ENCODE measurements around the gene AFF4. TPM values are rescaled to one million over a fixed set of nuclear protein-coding genes. Genes with fewer than 3 reads are reported as not detected.
A peak's percentile ranks its signal among the peaks of the same experiment; 100 is the strongest.

Gene AFF4
- polyA plus RNA-seq, 3 donors: 9.7 to 17.7 (median 17.6) TPM

GRCh38 chr5:132898094-132898493 lies 65.3 kb downstream of the AFF4 start:
- no peaks in the 10 kb centered on the region for H3K9me3 Mint-ChIP-seq

GRCh38 chr5:132896685-132897084 lies 66.7 kb downstream of the AFF4 start:
- no peak overlapping the region for H3K4me3 Mint-ChIP-seq

More at GRCh38 chr5:132898094-132898493, 65.3 kb downstream of the AFF4 start:
- H3K4me3 Mint-ChIP-seq: no peak overlapping the region
- 86% methylated on average over 3 of the region's 3 CpGs for WGBS (ENCODE audit: insufficient coverage)
- peaks cover 5% of the 10 kb centered on the region for H4K20me1 ChIP-seq (ENCODE audit: insufficient read depth, low read length)
- H3K9ac ChIP-seq (ENCODE audit: insufficient read depth, low read length, poor library complexity, severe bottlenecking): no peak overlapping the region
- H3K27me3 ChIP-seq (ENCODE audit: control insufficient read depth in 2 of 2, insufficient read depth in 2 of 2, low read length in 2 of 2): no peaks in the 10 kb centered on the region
- no peaks in the 10 kb centered on the region for H3K4me1 Mint-ChIP-seq
- H3K36me3 Mint-ChIP-seq: peaks cover 73 to 82% of the 10 kb centered on the region in 2 donors
- no peaks in the 10 kb centered on the region for H3K27me3 Mint-ChIP-seq (ENCODE audit: low read depth in 3 of 3)
- no peak for TF ChIP-seq CTCF (IDR thresholded peaks at IDR 0.05)
- H3K4me2 ChIP-seq (replicated peaks; ENCODE audit: extremely low read depth, low read length, poor library complexity, severe bottlenecking): no peak overlapping the region
- no peak for DNase-seq
- H3K9me3 ChIP-seq (replicated peaks in 1 of 2; ENCODE audit: control insufficient read depth in 1 of 2, insufficient read depth in 1 of 2, low read length in 2 of 2): no peaks in the 10 kb centered on the region
- H3K36me3 ChIP-seq (replicated peaks in 1 of 2; ENCODE audit: control insufficient read depth in 1 of 2, insufficient read depth in 2 of 2, low read length in 2 of 2): peaks cover 80 to 99% of the 10 kb centered on the region in 2 donors
- H3K27ac Mint-ChIP-seq: no peak overlapping the region
- no peak overlapping the region for H2AFZ ChIP-seq (ENCODE audit: insufficient read depth, low read depth, low read length, poor library complexity, severe bottlenecking)
- intact Hi-C loops (cut with micrococcal nuclease): no loop called here
- H3K79me2 ChIP-seq (ENCODE audit: insufficient read depth, low read length): no peaks in the 10 kb centered on the region
- no peak overlapping the region for H3K4me3 ChIP-seq (replicated peaks in 1 of 3; ENCODE audit: low read depth in 2 of 3, low read length in 3 of 3)
- no peak overlapping the region for H3K27ac ChIP-seq (ENCODE audit: low read depth in 1 of 2, low read length in 2 of 2)
- no peaks in the 10 kb centered on the region for H3K4me1 ChIP-seq (ENCODE audit: control insufficient read depth in 1 of 2, insufficient read depth in 2 of 2, low read length in 2 of 2)

More at GRCh38 chr5:132896685-132897084, 66.7 kb downstream of the AFF4 start:
- H3K4me1 Mint-ChIP-seq: no peaks in the 10 kb centered on the region
- Histone ChIP-seq H3K27me3 (ENCODE audit: control insufficient read depth in 2 of 2, insufficient read depth in 2 of 2, low read length in 2 of 2) (no peaks in the 10 kb centered on the region), H3K9ac (ENCODE audit: insufficient read depth, low read length, poor library complexity, severe bottlenecking) (no peak overlapping the region), H3K79me2 (ENCODE audit: insufficient read depth, low read length) (no peaks in the 10 kb centered on the region), H3K9me3 (replicated peaks in 1 of 2; ENCODE audit: control insufficient read depth in 1 of 2, insufficient read depth in 1 of 2, low read length in 2 of 2) (no peaks in the 10 kb centered on the region), H4K20me1 (ENCODE audit: insufficient read depth, low read length) (peaks cover 5% of the 10 kb centered on the region), H3K36me3 (replicated peaks in 1 of 2; ENCODE audit: control insufficient read depth in 1 of 2, insufficient read depth in 2 of 2, low read length in 2 of 2) (peaks cover 88 to 99% of the 10 kb centered on the region in 2 donors), H3K4me3 (replicated peaks in 1 of 3; ENCODE audit: low read depth in 2 of 3, low read length in 3 of 3) (no peak overlapping the region), H2AFZ (ENCODE audit: insufficient read depth, low read depth, low read length, poor library complexity, severe bottlenecking) (no peak overlapping the region), H3K4me2 (replicated peaks; ENCODE audit: extremely low read depth, low read length, poor library complexity, severe bottlenecking) (no peak overlapping the region), H3K4me1 (ENCODE audit: control insufficient read depth in 1 of 2, insufficient read depth in 2 of 2, low read length in 2 of 2) (no peaks in the 10 kb centered on the region), H3K27ac (ENCODE audit: low read depth in 1 of 2, low read length in 2 of 2) (no peak overlapping the region)
- TF ChIP-seq CTCF (IDR thresholded peaks at IDR 0.05): no peak
- H3K9me3 Mint-ChIP-seq: no peaks in the 10 kb centered on the region
- no peak for DNase-seq
- no peaks in the 10 kb centered on the region for H3K27me3 Mint-ChIP-seq (ENCODE audit: low read depth in 3 of 3)
- intact Hi-C loops (cut with micrococcal nuclease): no loop called here
- 100% methylated on average over 2 of the region's 7 CpGs for WGBS (ENCODE audit: insufficient coverage)
- peak overlapping the region in 2 of 7 donors; percentile 2 to 27 for H3K27ac Mint-ChIP-seq
- peaks cover 80 to 84% of the 10 kb centered on the region in 2 donors for H3K36me3 Mint-ChIP-seq
